GM12874 (cell line): Measurements from ENCODE around the gene SEMA5B.

Experiments
- CTCF ChIP-seq: IDR thresholded peaks from 2 replicates; pipeline ENCODE4 v1.5.1; 2011; ENCODE audit warnings: low read depth, mild to moderate bottlenecking, control low read depth, low read length, moderate library complexity; ENCODE audit not compliant: insufficient read depth

The SEMA5B gene

GRCh38 chr3:123064914-123065313 is 37.4 kb upstream of the SEMA5B start:
- no peak for TF ChIP-seq CTCF

GRCh38 chr3:123064506-123064905 is 36.9 kb upstream of the SEMA5B start:
- no peak for TF ChIP-seq CTCF

- no peak for TF ChIP-seq CTCF
Measured at GRCh38 chr3:123063034-123063433, 35.5 kb upstream of the SEMA5B start.

- no peak for TF ChIP-seq CTCF
Measured at GRCh38 chr3:123061856-123062255, 34.3 kb upstream of the SEMA5B start.

- TF ChIP-seq CTCF, result no peak
Measured at GRCh38 chr3:123060054-123060453, 32.5 kb upstream of the SEMA5B start.

- no peak for TF ChIP-seq CTCF
Measured at GRCh38 chr3:123058505-123058904, 30.9 kb upstream of the SEMA5B start.

- no peak for TF ChIP-seq CTCF
Measured at GRCh38 chr3:123055352-123055751, 27.8 kb upstream of the SEMA5B start.

- no peak for TF ChIP-seq CTCF
Measured at GRCh38 chr3:123054931-123055330, 27.4 kb upstream of the SEMA5B start.
